Measurements from ENCODE around the gene FGF3.
A peak's percentile ranks its signal among the peaks of the same experiment; 100 is the strongest.

The FGF3 gene

GRCh38 chr11:69803022-69803421, 16.2 kb downstream of the FGF3 start:
- DNase-seq = no peak

- DNase-seq = no peak
These were observed 16.6 kb downstream of the FGF3 start for GRCh38 chr11:69802590-69802989.

DNA sequence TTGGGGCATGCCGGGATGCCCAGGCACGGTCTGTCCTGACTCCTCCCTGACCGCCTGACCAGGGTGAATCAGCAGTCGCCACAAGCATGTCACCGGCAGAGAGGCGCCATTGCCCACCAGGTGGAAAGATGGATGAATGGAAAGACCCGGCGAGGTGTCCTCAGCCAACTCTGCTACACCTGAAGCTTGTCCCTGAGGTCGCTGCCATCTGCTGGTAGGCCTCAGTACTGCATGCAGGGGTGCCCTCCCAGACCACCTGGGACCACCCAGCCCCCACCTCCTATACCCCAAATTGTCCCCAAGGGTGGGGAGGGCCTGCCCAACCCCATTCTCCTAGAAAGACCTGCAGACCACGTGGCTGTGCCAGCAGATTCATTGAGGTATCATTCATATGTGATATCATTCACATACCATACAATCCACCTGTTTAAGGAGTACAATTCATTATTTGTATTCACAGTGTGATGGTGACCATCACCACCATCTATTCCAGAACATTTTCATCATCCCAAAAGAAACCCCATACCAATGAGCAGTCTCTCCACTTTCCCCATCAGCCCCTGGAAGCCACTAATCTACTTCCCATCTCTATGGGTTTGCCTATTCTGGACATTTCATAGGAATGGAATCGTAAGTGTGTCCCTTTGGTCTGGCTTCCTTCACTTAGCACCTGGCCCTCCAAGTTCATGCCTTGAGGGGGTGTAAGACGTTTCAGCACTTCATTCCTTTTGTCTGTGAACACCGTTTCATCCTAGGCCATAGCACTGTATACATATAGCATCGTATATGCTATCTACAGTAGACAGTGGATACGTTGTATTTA, 17.5 kb downstream of the FGF3 start:
- no peak for DNase-seq

- no peak for DNase-seq
These were observed 18.9 kb downstream of the FGF3 start for GRCh38 chr11:69800278-69800677.

- peak in 1 of 2 donors; percentile 22 for DNase-seq
These were observed 19.6 kb downstream of the FGF3 start for GRCh38 chr11:69799582-69799981.

- DNase-seq = no peak
These were observed 20.1 kb downstream of the FGF3 start for GRCh38 chr11:69799097-69799496.

GRCh38 chr11:69797737-69798528, 21.3 kb downstream of the FGF3 start:
- no peak for DNase-seq

DNA sequence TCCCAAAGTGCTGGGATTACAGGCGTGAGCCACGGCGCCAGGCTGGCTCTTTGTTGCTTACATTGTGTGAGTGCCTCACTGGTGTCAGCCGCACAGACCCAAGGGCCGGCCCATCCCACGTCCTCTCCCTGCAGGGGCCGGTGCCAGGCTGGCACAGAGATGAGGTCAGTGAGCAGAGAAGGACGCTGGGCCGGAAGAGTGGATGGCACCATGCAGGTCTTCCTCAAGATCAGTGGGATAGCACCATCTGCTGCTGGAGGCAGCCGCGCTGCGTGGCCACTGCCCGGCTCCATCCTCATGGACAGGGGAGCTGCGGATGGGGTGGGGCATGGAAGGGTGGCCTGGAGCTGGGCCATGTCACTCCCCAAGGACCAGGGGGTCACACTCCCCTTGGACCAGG, 22.1 kb downstream of the FGF3 start:
- DNase-seq = no peak

- no peak for DNase-seq
These were observed 23.2 kb downstream of the FGF3 start for GRCh38 chr11:69796063-69796462.

GRCh38 chr11:69791276-69792180, 27.7 kb downstream of the FGF3 start:
- DNase-seq = no peak

GRCh38 chr11:69788956-69789355, 30.3 kb downstream of the FGF3 start:
- no peak for DNase-seq

DNA sequence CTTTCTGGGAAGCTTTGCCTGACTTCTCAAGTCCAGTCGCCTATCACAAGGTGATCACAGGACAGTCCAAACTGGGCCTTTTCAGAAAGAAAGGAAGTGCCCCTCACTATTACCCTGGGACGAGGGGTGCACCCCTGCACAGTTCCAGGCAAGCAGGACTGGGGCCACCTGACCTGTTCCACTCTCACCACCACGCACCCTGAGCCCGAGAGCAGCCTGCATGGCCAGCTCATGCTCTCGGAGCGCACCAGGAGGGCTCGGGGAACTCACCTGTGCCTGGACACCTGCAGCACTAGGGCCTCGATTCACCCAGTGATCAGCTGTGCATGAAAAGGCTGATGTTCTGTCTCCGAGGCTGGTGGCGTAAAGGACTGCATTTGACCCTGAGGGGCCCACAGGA, 31.3 kb downstream of the FGF3 start:
- DNase-seq = no peak

- no peak for DNase-seq
These were observed 31.8 kb downstream of the FGF3 start for GRCh38 chr11:69787457-69787856.

DNA sequence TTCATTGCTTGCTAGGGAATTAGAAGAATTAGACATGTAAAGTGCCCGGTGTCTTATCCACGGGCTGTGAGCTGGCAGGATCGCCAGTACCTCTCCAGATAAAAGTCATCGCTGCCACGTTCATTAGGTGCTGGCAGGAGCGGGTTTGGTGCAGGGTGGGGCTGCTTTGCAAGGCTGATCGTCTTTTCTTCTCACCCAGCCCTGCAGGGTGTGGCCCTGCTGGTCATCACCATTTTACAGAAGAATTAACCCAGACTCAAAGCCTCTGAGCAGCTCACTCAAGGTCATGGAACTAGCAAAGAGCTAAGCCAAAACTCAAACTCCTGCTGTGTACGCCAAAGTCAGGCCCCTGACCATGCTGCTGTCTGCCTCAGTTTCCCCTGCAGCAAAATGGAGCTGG, 38.0 kb downstream of the FGF3 start:
- DNase-seq = no peak

DNA sequence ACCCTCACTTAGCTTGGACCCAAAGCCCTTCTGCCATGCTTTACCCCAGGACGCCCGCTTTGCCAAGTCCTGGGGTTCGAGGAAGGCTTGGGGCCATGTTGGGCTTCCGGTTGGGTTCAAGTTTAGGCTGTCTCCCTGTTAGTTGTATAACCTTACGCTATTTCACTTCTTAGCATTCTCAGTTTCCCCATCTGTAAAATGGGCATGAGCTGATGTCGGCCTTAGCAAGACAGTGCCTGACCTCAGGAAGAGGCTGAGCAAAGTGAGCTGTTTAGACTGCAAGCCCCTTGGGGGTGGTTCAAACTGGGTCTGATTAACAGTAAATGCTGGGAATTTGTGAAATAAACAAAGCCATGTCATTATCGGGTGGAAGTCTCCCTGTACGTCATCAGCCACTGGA, 40.8 kb downstream of the FGF3 start:
- DNase-seq = no peak

- no peak for DNase-seq
These were observed 44.0 kb downstream of the FGF3 start, which contains the start of gene FGF4 for GRCh38 chr11:69775163-69775755. TSS of gene FGF4 (minus strand) at chr11:69775341. CDS start at chr11:69775084, 257 bp downstream.

- DNase-seq = no peak
These were observed 44.7 kb downstream of the FGF3 start for GRCh38 chr11:69774354-69775162.

DNA sequence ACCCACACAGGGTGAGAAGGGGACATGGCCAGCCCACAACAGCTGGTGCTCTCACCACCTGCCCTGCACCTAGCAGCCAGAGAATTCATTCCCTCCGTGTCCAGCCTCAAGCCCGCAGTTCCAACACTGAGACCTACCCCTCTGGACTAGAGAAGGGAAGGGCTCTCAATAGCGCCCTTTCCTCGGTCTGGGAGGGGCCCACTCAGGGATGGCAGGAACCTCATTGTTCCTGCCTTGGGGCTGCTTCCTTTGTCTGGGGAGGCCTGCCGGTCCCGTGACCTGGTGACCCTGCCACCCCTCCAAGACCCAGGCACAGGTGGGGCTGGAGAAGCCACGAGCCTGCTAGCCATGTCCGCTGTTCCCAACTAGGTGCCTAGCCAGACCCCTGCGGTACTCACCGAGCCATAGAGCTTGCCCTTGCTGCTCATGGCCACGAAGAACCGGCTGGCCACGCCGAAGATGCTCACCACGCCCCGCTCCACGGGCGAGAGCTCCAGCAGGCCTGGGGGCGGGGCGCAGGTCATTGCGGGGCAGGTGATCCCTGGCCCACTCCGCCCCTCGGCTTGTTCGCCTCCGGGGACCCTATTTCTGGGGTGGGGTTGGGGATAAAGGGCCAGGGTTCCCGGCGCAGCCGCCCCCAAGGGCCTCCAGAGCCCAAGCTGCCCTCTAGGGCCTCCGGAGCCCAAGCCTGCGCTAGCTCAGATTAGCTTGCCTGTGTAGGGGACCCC, 45.4 kb downstream of the FGF3 start:
- no peak for DNase-seq

DNA sequence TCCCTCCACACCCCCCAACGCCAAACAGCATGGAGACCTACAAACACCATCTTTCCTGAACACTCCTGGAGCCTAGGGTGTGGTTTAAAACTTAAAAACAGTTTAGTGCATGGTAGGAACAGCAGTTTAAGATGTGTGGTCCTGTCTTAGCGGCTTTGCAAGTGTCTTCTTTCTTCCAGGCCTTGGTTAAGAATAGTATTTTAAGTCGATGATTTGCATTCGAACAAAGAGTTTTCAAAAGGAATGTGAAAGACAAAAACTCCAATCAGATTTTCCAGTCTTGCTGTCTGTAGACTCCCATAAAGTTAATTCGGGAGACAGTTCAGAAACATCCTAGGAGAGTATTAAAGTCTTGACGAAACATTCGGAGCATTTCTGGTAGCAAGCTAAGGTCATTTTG, 47.8 kb downstream of the FGF3 start:
- no peak for DNase-seq

DNA sequence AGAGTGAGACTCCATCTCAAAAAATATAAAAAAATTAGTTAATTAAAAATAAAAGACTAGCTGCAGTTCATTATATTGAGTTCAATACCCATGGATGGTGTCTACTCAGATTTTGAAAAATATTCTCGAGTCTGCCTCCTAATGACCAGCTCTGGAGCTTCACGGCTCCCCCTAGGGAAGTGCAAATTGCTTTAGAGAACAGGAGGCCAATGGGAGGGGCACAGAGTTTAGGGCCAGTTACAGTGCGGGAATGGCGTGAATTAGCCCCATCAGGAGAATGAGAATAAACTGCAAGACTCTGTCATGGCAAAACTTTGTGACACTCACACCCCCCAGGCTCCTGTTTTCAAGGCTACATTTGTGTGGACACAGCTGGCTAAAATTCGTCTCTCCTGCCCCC, 48.7 kb downstream of the FGF3 start:
- no peak for DNase-seq

DNA sequence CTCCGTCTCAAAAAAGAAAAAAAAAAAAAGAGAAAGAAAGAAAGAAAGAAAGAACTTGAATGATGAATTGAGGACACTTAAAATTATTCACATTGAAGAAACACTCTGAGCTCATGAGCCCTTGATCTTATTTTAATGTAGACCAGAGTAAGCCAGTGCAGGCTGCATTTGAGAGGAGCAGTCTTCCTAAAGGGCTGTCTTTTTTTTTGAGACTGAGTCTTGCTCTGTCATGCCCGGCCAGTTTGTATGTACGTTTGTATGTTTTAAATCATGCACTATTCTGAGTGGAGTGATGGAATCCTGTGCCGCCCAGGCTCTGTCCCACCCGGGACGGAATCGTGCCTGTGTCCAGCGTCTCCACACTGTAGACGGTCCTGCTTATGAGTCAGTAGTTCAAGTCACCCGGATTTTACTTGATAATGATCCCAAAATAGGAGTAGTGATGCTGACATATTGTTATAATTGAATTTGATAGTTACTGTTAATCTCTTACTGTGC, 53.7 kb downstream of the FGF3 start:
- no peak for DNase-seq
